Activated CD8-positive, alpha-beta memory T cell treated with anti-CD3 and anti-CD28 coated beads, Interleukin-2, amount 50 U/mL, for 48 hours (primary cell): Measurements from ENCODE around the gene KIF12.
"Not testable (repeated sequence)": the region's sequence is repeated elsewhere in the genome, so short reads cannot be mapped to it uniquely, and the experiment has no call there.

Source experiments
- DNase-seq: peaks from one replicate; pipeline ENCODE4 v3.0.0-alpha.2; 2020

Gene KIF12

DNA sequence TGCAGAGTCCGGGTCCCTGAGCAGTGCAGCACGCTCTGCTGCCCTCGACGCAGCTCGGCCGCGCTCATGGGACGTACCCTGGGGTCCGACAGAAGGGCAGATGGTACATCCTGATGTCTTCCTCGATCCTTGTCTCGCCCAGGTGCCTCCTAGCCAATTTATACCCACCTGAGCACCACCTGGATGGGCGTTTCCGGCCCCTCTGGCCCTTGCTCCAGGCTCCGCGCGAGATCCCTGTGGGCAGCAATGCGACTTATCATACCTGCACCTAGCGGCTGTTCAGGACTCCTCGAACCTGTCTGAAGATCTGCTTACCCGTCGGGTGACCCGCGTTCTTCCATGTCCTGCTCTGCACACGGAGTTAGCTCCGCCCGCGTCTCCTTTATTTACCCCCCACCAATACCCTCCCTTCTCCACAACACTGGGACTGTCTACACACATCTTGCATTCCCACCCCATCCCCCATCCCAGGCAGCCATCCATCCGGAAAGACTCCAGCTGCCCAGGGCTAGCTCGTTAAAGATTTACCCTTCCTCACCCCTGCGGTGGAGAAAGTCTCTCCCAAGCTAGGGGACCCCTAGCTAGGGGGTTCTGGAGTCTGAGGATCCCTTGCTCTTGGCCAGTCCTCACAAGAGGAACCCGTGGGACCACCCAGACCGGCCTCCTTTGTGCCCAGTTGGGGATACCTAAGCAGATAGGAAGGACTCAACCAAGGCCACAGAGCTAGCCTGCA, at the start of gene KIF12:
KIF12 (minus strand) TSS at position 357 of the 733 bp plus-strand sequence; CDS start at position 341, 16 bp downstream.
- DNase-seq: no peak

DNA sequence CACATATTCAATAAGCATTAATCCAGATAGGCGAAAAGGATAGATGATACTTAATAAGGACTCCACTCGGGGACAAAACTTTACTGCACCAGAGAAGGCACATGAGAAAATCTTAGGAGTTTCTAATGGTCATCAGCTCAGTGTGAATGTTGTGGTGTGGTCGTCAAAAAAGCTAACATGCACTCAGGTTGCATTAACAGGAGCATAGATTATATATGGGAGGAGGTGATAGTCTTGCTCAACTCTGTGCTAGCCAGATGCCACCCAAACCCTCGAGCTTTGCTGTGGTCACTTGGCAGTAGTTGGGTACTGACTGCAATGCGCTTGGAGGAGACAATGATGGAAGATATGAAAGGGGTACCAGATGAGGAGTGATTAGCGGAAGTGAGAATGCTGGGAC, 47.6 kb upstream of the KIF12 start:
- DNase-seq: no peak

DNA sequence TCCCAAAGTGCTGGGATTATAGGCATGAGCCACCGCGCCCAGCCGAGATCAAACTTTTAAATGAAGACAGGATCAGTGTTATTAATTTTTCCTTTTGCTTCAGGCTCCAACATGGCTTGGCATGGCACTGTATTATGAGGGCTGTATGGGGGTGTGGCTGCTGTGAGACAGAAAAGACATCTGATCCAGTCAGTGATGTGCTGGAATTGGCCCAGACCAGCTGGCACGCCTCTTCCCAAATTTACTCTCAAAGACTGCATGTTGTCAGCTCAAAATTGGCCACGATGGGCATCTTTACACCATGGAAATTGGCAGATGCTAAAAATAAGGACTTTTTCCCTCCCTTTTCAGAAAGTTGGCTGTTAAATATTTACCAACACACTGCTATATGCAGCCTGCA, 44.1 kb upstream of the KIF12 start:
- DNase-seq: no peak

DNA sequence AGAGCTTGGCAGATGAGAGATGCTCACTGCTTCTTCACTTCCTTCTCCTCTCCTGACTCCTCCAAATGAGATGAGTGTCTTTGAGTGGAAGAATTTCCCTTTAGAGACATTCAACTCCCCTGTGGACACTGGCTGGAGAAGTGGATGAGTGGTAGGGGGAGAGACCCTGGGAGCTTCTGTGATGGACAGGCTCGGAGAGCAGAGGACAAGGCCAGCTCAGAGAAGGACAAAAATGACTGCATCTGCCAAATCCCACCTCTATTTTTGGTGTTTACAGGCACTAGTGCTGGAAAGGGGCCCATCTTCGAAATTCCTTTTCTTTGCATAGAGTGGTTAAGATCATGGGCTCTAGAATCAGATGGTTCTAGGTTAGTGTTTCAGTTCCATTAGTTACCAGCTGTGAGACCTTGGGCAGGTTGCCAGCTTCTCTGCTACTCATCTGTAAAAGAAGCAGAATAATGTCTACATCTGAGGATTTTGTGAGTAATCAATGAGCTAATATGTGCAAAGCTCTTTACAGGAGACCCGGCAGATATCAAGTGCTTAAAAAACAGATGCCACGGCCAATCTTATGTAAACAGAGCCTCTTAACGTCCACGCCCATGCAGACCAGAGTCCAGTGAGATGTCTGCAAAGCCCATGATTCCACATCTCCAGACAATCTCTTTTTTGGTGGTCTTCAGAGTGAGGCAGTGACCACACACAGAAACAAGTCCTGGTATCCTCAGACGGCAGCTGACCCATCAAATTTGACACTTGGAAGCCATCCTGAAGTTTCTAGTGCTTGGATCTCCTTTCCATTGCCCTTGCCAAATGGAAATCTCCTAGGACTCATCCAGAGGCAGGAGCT, 42.7 kb upstream of the KIF12 start:
- DNase-seq: no peak

DNA sequence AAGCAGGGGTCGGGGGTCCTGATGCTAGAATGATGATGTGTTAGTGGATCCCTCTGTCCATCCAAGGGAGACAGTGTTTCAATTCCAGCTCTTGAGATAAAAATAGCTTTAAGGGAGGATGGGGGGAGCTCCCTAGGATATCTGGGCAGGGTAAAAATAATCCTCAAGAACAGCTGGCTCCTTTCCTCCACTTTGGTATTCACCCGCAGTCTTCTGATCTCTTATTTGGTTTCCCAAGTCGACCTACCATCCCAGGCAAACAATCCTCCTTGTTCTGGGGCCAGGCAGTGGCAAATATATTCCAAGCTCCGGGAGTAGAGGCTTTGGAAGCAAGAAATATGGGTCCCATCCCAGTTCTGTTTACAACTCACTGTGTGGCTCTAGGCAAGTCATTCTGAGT, 41.8 kb upstream of the KIF12 start:
- DNase-seq: no peak

DNA sequence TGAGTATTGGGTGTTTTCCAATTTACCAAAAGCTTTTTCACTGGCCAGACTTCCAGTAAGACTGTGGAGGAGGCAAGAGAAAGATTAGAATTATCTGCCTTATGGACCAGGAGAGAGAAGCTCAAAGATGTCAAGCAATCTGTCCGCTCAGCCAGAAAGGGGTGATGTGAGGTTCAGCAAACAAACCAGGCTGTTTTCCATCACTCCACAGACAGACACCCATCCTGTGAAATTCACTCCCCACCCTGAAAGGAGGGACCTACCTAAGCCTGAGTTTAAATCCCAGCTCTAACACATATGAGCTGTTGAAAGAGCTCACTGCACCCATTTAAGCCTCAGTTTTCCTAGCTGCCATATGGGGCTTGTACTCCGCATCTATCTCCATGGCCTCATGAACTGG, 41.3 kb upstream of the KIF12 start:
- DNase-seq: no peak

DNA sequence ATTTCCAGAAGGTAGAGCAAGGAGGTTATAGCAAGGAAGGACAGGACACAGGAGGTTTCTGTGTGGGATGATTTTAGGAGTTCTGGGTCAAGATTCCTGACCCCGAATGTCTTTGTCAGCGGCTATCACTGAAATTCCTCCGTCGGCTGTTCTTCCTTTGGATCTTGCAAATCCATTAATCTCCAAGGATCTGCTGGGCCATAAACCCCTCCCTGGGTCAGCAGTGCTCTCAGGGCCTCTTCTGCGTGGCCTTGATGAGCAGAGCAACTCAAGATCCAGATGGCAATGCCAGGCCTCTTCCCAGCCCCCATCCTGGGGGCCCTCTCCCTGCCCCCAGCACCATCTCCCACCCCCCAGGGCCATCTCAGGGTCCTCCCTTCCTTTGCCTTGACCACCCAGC, 40.0 kb upstream of the KIF12 start:
- DNase-seq: no peak

DNA sequence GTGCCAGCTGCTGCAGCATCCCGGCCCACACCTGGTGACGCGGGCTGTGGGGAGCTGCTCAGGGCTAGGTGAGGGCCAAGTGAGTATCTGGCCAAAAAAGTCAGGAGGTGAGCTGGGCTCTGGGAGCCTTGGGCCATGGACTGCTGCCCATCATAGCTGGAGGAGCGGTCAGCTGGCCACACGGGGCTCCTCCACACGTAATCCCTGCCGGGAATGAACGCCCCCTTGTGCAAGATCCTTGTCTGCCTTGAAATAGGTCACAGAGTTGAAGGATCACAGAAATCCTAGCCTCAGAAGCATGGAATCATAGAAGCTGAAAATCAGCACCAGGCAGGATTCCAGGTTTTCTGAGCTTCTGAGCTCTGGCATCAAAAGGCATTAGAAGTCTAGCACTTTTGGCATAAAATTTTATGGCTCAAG, 39.5 kb upstream of the KIF12 start:
- no peak for DNase-seq

DNA sequence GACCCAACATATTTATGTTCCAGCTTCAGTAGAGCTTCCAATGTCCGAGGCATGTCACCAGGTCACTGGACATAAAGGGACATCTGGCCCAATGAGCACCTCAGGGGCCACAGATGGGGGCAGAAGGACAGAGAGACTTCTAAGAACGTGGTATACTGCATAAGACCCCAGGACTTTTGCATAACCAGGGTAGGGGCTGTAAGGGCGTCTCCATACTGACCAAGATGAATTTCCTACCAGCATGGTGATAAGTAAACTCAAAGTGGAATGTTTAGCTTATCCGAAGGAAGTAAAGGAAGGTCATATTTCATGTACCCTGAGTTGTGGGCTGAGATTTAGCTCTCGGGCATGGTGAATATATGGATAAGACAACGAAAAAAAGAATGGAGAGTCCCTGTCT, 38.7 kb upstream of the KIF12 start:
- no peak for DNase-seq

DNA sequence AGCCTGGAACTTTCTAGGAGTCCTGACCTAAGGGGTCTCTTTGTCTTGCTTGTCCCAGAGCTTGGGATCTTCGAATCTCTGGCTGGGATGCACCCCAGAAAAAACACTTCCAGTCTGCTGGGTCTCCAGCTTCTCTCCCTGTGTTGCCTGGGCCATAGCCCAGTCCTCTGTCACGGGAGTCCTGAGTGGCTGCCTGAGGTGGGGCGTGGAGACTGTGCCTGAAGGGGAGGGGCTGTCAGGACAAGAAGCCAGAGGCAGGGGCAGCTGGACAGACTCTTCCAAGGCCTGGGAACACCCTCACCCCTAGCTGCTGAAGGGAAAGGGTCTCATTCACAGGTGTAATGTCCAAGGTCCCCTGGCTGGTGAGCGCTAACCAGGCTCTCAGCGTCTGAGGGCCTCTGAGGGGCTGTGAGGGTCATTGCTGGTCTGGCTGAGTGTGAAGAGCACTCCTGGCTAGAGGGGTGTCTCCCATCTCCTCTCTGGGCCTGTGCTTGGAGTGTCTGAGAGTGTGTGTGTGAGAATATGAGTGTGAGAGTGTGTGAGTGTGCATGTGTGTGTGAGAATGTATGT, 35.8 kb upstream of the KIF12 start:
- no peak for DNase-seq

DNA sequence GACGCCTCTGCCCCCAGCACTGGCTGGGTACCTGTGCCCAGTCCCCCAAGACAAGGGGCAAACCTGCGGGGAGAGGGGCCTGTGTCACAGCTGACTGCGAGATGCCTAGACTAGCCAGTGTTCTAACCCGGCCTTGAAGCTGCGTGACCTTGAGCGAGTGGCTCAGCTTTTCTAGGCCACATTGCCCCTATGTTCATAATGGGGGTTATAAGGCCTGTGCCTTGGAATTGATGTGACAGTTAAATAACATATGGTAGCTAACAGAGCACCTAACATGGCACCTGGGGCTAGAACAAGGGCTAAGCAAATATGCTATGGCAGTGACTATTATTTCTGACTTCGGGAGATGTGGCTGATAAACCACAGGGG, 33.4 kb upstream of the KIF12 start:
- DNase-seq: no peak

DNA sequence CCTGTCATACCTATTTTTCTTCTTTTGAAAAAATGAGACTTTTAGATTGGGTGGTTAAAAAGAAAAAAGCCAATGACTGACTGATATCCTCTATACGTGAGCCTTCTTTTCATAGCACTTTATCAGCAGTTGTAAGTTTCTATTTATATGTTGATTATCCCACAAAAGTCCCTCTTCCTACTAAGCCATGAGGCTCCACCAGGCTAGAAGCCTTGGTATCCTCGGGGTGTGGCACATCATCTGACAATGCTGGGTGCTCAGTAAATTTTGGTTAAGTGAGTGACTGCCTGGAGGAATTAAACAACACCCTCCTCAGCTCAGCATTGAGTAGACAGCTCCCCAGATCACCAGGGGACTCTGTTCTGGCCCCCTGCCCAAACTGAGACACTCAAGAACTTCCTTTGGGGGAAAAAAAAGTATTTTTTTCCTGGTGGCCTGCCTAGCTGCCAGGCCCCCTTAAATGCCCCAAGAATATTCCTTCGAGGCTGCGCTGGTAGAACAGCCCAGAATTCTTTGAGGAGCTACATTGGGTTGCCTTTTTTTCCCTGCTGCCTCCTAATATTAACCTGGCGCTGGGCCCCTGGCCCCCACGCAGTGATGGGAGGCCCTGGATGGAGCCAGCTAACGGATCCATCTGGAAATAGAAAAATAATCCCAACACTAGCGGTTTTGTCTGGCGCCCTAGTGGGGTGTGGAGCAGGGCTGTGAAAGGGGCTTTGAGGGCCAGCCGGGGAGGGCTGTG, 32.9 kb upstream of the KIF12 start:
- DNase-seq: no peak

DNA sequence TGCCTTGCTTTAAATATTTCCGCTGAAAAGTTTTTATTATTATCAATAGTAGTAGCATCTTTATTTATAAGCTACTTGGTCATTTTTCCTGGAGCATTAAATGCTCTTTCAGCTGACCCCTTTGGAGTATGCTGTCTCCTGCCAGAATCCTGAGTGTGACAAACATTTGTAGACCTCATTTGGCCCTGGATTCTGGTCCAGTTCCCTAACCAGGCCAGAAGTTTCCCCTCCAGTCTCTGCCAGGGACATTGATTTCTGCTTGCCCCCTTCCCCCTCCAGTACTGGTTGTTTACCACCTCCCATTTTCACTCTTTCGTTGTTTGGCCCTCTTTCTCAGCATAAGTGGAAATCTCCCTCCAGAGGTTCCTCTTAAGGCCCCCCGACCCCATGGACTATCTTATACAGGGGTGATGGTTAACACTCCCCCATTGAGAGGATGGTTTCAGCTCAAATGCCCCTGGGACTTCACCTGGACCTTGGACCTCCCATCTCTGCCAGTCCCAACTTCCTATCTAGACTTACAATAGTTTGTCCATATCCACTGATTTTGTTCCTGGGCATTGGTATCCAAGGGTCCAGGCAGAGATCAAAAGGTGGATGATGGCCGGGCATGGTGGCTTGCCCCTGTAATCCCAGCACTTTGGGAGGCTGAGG, 31.7 kb upstream of the KIF12 start:
- DNase-seq: no peak

DNA sequence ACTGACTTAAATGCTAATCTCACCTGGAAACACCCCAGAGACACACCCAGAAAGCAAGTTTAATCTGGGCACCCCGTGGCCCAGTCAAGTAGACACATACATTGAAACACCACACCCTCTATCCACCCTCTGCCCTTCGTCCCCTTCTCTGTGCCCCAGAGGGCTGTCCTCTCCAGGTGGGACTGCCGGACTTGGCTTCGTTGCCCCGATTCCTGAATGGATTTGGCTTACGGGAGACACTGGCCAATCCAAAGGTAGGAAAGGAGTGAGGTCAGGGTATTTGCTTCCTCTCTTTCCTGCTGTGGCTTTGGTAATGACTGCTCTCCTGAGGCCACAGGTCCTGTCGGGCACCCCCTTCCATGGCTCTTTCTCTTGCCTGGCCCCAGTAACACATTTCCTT, 31.0 kb upstream of the KIF12 start:
- no peak for DNase-seq

DNA sequence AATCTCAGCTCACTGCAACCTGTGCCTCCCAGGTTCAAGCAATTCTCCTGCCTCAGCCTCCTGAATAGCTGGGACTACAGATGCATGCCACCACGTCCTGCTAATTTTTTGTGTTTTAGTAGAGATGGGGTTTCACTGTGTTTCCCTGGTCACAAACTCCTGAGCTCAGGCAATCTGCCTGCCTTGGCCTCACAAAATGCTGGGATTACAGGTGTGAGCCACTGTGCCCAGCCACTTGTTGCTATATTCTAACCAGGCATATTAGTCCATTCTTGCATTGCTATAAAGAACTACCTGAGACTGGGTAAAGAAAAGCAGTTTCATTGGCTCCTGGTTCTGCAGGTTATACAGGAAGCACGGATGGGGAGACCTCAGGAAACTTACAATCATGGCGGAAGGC, 29.7 kb upstream of the KIF12 start:
- DNase-seq: not testable (repeated sequence)

DNA sequence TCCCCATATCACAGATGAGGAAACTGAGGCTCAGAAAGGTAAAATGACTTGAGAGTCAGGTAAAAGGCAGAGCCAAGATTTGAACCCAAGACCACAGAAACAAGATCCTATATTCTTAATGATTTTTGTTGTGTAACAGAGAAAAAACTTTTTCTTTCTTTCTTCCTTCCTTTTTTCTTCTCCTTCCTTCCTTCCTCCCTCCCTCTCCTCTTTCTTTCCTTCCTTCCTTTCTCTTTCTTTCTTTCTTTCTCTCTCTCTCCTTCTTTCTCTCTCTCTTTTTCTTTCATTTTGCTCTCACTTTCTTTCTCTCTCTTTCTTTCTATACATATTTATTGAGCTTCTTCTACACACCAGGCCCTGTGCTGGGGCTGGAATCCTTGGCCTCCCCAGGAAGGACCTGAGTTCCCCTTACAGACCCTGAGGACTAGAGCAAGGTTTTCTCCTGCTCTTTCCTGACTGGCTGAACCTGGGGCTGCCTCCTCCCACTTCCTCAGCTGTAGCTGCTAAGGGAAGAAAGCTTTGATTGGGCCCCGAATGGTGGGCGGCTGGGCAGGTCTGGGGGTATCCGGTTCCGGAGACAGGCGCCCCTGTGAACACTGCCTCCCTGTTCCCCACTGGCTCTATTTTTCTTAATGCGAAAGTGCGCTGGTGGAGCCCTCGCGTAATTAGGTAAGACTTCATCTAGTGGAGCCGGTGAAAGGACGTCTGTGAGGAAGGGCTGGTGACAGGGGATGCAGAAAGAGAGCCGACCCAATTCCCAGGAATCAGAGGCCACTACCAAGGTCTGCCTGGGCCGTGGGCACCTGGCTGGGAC, 27.4 kb upstream of the KIF12 start:
- DNase-seq: no peak

DNA sequence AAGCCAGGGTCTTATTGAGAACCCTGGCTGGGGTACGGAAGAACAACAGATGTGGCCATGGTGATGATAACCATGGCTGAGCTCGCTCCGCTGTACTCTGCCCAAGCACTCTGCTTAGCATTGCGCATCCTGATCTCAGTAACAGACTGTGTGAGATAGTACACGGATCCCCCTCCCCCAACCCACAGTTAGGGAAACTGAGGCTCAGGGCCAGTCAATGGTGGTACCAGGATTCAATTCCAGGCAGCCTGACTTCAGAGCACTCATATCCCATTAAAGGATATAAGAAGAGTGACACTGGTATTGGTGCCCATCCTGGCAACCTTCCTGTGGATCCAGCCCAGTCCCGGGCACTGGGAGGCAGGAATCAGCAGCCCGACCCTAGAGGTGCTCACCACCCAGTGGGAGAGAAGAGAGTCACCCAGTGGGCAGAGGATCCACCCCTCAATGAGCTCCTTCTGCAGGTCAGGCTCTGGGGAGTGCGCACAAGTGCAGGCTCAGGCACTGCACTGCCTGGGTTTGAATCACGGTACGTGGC, 26.5 kb upstream of the KIF12 start:
- DNase-seq: no peak

DNA sequence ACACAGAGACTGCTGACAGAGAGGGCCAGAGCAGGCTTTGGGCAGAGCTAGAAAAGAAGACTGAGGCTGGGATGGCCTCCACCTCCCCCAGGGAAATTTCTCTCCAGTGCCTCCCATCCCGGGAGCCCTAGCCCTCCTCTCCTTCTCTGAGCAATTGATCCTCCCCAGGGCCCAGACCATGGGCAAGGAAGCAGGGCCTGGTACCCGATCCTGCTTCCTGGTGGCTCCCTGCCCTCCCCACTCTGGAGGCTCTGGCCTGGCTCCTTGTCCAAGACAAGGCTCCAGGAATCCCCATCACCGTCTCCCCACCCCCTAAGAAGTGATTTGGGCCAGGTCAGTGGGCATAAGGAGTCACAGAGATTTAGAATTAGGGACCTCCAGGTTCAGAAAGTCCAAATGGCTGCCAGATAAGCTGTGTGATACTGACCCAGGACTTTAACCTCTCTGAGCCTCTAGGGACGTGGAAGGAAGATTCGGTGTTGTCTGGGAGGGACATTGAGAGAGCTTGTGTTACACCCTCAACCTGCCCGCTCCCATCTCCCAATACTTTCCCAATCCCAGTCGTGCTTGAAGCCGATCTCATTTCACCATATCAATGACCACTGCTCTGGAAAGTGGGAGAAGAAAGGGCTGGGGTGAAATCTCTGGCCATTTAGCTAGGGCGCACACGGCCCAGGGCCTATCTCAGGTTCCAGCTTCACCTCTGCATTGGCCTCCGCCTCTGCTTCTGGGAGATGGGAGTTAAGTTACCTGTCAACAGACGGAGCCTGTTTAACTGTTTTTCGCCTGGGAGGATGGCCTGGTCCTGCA, 25.8 kb upstream of the KIF12 start:
- no peak for DNase-seq

DNA sequence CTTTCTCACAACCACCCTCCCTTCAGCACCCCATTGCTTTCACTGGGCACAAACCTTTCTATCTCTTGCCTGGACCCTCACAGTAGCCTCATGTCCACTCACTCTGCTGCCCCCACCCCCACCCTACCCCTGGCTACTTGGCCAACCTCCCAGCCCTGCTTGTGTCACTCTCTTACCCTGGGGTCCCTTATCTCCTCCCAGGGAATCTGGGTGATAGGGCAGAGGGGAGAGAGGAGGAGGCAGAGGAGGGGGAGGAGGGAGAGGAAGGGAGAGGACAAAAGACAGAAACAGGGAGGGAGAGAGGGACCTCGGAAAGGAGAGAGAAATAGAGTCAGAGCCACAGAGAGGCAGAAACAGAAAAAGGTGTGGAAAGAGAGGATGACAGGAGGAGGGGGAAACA, 25.0 kb upstream of the KIF12 start:
- DNase-seq: no peak
